Gastrocnemius medialis (tissue), 4 donors: ENCODE data around the gene MEX3A. TPM values are rescaled to one million over a fixed set of nuclear protein-coding genes. Genes with fewer than 3 reads are reported as not detected.

Experiments
- ATAC-seq, 2 donors: fragments of 150-250 bp; one replicate each; pipeline ENCODE4 v1.9.1; 2016
- DNase-seq, 2 donors: peaks; one replicate each; pipeline ENCODE4 v3.0.0-alpha.2; 2019
- H3K27ac ChIP-seq, 4 donors: fragments of 200-600 bp; sonication (generic); 1 replicate in 1 of 4; 2 replicates in 3 of 4; pipeline ENCODE4 v1.5.1; 2016 to 2018; ENCODE audit warnings: mild to moderate bottlenecking in 2 of 4, moderate library complexity in 1 of 4
- H3K27me3 ChIP-seq, 3 donors: fragments of 200-600 bp; sonication (generic) in 2 of 3; 1 replicate in 1 of 3; 2 replicates in 2 of 3; pipeline versions ENCODE4 v1.5.1 to v1.6.0; 2016 to 2019; ENCODE audit warnings: mild to moderate bottlenecking in 1 of 3, moderate library complexity in 1 of 3
- H3K36me3 ChIP-seq, 2 donors: fragments of 200-600 bp; sonication (generic) in 1 of 2; one replicate each; pipeline ENCODE4 v1.5.1; 2017 to 2018
- H3K4me1 ChIP-seq, 2 donors: fragments of 200-600 bp; sonication (generic) in 1 of 2; one replicate each; pipeline ENCODE4 v1.5.1; 2016 to 2017; ENCODE audit warnings: mild to moderate bottlenecking in 2 of 2
- H3K4me3 ChIP-seq, 4 donors: fragments of 200-600 bp; sonication (generic) in 3 of 4; 1 replicate in 1 of 4; 2 replicates in 3 of 4; pipeline ENCODE4 v1.5.1; 2016 to 2019; ENCODE audit warnings: mild to moderate bottlenecking in 2 of 4
- H3K9me3 ChIP-seq, 3 donors: fragments of 200-600 bp; sonication (generic) in 2 of 3; 1 replicate in 1 of 3; 2 replicates in 2 of 3; pipeline ENCODE4 v1.5.1; 2016 to 2019
- CTCF ChIP-seq, 5 experiments: fragments of 450-650 bp in 3 of 5; fragments of 200-600 bp in 2 of 5; sonication (generic) in 2 of 5; IDR thresholded peaks in 4 of 5; conservative IDR thresholded peaks in 1 of 5; 1 replicate in 4 of 5; 2 replicates in 1 of 5; pipeline ENCODE4 v1.5.1; 2016 to 2019; ENCODE audit warnings: antibody characterized with exemption in 5 of 5, mild to moderate bottlenecking in 3 of 5, moderate library complexity in 3 of 5
- POLR2A ChIP-seq, 2 donors: fragments of 450-650 bp; IDR thresholded peaks; one replicate each; pipeline ENCODE4 v1.6.1; 2017; ENCODE audit warnings: antibody characterized with exemption in 2 of 2, mild to moderate bottlenecking in 2 of 2, moderate library complexity in 2 of 2
- in situ Hi-C, 4 donors: fragments of 200-750 bp; cut with MboI; loops; one replicate each; pipeline versions ENCODE4 v1.15.0 to v1.8.0; 2017; ENCODE audit warnings: low sequenced_read_pairs in 4 of 4
- intact Hi-C: fragments of 100-400 bp; cut with DNase I; formaldehyde crosslinking; loops from one replicate; pipeline ENCODE4 v1.15.1; 2023; ENCODE audit warnings: low total_unique reads
- total RNA-seq, 4 donors: library from RNA; depleted of rRNA; stranded (reverse); fragments of >200 nt; gene quantifications; one replicate each; pipeline versions ENCODE4 v1.1.0 to v1.2.3, GENCODE V29; 2016

MEX3A gene
- total RNA-seq, 4 donors from 2014 or later, result not detected

GRCh38 chr1:156128654-156129597, 46.7 kb upstream of the MEX3A start:
- peak in 1 of 2 donors; percentile 9 for ATAC-seq
- TF ChIP-seq POLR2A (IDR thresholded peaks at IDR 0.05) (peak in 1 of 2 donors; percentile 10), CTCF (IDR thresholded peaks at IDR 0.05 in 4 of 5, conservative IDR thresholded peaks at IDR 0.05 in 1 of 5) (no peak)
- peaks cover 0 to 36% of the 10 kb centered on the region in 2 donors for H3K36me3 ChIP-seq
- H3K4me1 ChIP-seq, result peaks cover 63 to 69% of the 10 kb centered on the region in 2 donors
- no peaks in the 10 kb centered on the region for H3K27me3 ChIP-seq
- H3K27ac ChIP-seq, result peak overlapping the region; percentile 98 to 99 (median 98)
- DNase-seq, result no peak
- intact Hi-C loops, result loop anchor here (10.0 kb wide), 3 partner anchors 536 to 1124 kb away; partner anchors contain the start of genes MRPL24 and ZBTB7B
- in situ Hi-C loops, result no loop called here
- H3K4me3 ChIP-seq, result peak overlapping the region; percentile 2 to 42 (median 18)
- H3K9me3 ChIP-seq, result no peaks in the 10 kb centered on the region

DNA sequence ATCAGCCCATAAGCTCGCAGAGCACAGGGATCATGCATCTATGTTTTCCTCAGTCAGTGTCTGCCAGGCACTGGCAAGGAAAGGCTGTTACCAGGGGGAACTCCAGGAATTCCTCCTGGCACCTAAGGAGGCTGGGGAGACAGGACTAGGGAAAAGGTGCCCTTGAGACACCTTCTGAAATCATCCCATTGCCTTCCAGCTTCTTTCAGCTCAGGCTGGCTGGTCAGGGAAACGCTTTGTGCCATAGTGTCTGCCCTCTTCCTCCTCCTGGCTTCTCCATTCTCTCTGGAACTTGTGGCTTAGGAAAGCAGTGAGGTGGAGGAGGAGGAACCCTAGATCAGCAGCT, 46.0 kb upstream of the MEX3A start:
- Histone ChIP-seq H3K27ac (peak overlapping the region; percentile 98 to 99 (median 98)), H3K4me1 (peaks cover 70 to 74% of the 10 kb centered on the region in 2 donors), H3K9me3 (no peaks in the 10 kb centered on the region), H3K4me3 (peak overlapping the region in 3 of 4 donors; percentile 2 to 8 (median 7)), H3K36me3 (peaks cover 0 to 29% of the 10 kb centered on the region in 2 donors), H3K27me3 (no peaks in the 10 kb centered on the region)
- intact Hi-C loops (loop anchor here (10.0 kb wide), 3 partner anchors 537 to 1123 kb away; partner anchors contain the start of genes MRPL24 and ZBTB7B), in situ Hi-C loops (no loop called here)
- no peak for ATAC-seq
- no peak for DNase-seq
- no peak for TF ChIP-seq POLR2A (IDR thresholded peaks at IDR 0.05)
- no peak for TF ChIP-seq CTCF (IDR thresholded peaks at IDR 0.05 in 4 of 5, conservative IDR thresholded peaks at IDR 0.05 in 1 of 5)

- DNase-seq (no peak), ATAC-seq (no peak)
- no peaks in the 10 kb centered on the region for H3K27me3 ChIP-seq
- H3K27ac ChIP-seq, result peak overlapping the region; percentile 98 to 99 (median 98)
- H3K4me1 ChIP-seq, result peaks cover 84 to 88% of the 10 kb centered on the region in 2 donors
- intact Hi-C loops (loop anchor here (10.0 kb wide), 3 partner anchors 538 to 1122 kb away; partner anchors contain the start of genes MRPL24 and ZBTB7B), in situ Hi-C loops (no loop called here)
- peak overlapping the region in 3 of 4 donors; percentile 14 to 43 (median 38) for H3K4me3 ChIP-seq
- peaks cover 0 to 15% of the 10 kb centered on the region in 2 donors for H3K36me3 ChIP-seq
- no peaks in the 10 kb centered on the region for H3K9me3 ChIP-seq
- no peak for TF ChIP-seq CTCF (IDR thresholded peaks at IDR 0.05 in 4 of 5, conservative IDR thresholded peaks at IDR 0.05 in 1 of 5)
- TF ChIP-seq POLR2A (IDR thresholded peaks at IDR 0.05), result no peak
These were observed 44.6 kb upstream of the MEX3A start for GRCh38 chr1:156126630-156127534.

- H3K4me3 ChIP-seq, result peak overlapping the region; percentile 2 to 43 (median 26)
- no peaks in the 10 kb centered on the region for H3K27me3 ChIP-seq
- ATAC-seq (peak; percentile 0 to 3), DNase-seq (peak in 1 of 2 donors; percentile 79)
- H3K36me3 ChIP-seq, result peaks cover 0 to 8% of the 10 kb centered on the region in 2 donors
- peaks cover 91 to 96% of the 10 kb centered on the region in 2 donors for H3K4me1 ChIP-seq
- in situ Hi-C loops, result no loop called here
- peak overlapping the region; percentile 98 to 99 (median 98) for H3K27ac ChIP-seq
- intact Hi-C loops, result loop anchor here (10.0 kb wide), 3 partner anchors 539 to 1121 kb away; partner anchors contain the start of genes MRPL24 and ZBTB7B
- TF ChIP-seq POLR2A (IDR thresholded peaks at IDR 0.05), result peak in 1 of 2 donors; percentile 27
- TF ChIP-seq CTCF (IDR thresholded peaks at IDR 0.05 in 4 of 5, conservative IDR thresholded peaks at IDR 0.05 in 1 of 5), result peak; percentile 11 to 53 (median 48)
- no peaks in the 10 kb centered on the region for H3K9me3 ChIP-seq
These were observed 43.9 kb upstream of the MEX3A start for GRCh38 chr1:156126043-156126629.
